SHP77 (cell line): ENCODE measurements around the gene LDLR.
A peak's percentile ranks its signal among the peaks of the same experiment; 100 is the strongest.
"Not testable (repeated sequence)": the region's sequence is repeated elsewhere in the genome, so short reads cannot be mapped to it uniquely, and the experiment has no call there.

Source experiments
- DNase-seq, 2 experiments: peaks; one replicate each; lab custom pipeline; 2025; lab: John Stamatoyannopoulos, UW

Gene LDLR

GRCh38 chr19:11070123-11070522 is 19.1 kb upstream of the LDLR start:
- no peak for DNase-seq

DNA sequence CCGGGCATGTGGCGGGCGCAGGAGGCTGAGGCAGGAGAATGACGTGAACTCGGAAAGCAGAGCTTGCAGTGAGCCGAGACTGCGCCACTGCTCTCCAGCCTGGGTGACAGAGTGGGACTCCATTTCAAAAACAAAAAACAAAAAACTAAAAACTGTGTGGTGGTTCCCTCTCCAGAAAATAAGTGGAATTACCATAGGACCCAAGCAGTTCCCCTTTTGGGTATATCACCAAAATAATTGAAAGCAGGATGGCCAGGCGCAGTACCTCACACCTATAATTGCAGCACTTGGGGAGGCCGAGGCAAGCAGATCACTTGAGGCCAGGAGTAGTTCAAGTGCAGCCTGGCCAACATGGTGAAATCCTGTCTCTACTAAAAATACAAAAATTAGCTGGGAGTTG is 15.7 kb upstream of the LDLR start:
- no peak for DNase-seq

GRCh38 chr19:11076792-11077191 is 12.5 kb upstream of the LDLR start:
- DNase-seq, result not testable (repeated sequence)

GRCh38 chr19:11078893-11079292 is 10.4 kb upstream of the LDLR start:
- no peak for DNase-seq

DNA sequence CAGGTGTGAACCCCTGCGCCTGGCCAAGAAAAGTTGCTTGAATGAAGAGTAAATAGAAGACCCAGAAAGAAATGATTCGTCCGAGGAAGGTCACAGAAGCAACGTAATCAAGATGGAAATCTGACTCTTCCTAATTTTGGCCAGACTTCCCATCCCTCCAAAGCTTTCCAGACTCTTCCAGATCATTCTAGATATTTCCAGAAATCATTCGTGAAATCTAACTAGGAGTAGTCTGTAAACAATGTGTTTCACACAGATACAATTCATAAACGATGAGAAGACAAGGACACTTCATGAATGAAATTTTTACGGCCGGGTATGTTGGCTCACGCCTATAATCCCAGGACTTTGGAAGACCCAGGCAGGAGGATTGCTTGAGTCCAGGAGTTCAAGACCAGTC is 9.3 kb upstream of the LDLR start:
- DNase-seq, result no peak

DNA sequence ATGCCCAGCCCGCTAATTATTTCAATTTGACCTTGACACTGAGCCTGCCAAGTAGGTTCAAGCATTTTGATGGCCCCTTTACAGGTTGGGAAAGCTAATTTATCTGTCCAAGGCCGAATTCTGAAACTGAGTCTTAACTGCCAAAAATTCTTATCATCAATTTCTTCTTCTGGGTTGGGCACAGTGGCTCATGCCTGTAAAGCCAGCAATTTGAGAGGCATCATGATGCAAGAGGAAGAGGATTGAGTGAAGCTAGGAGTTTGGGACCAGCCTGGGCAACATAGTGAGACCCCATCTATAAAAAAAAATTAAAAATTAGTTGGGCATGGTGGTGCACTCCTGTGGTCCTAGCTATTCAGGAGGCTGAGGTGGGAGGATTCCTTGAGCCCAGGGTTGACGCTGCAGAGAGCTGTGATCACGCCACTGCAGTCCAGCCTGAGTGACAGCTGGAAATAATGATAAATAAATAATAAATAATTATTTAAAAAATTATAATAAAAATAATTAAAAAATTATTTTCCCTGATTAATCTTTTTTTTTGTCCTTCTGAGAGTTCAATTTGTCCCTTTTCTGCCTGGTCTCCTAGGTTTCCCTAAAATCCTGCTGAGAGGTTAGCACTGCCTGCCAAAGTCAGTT is 1.3 kb upstream of the LDLR start:
- DNase-seq, result no peak

GRCh38 chr19:11088506-11089253 is 583 bp upstream of the LDLR start:
- no peak for DNase-seq

- not testable (repeated sequence) for DNase-seq
These were observed 676 bp downstream of the LDLR start for GRCh38 chr19:11090014-11090263.

- peak; percentile 92 to 97 for DNase-seq
These were observed 1.2 kb downstream of the LDLR start for GRCh38 chr19:11090264-11090996.

- no peak for DNase-seq
These were observed 1.9 kb downstream of the LDLR start for GRCh38 chr19:11090997-11091702.

GRCh38 chr19:11091703-11092153 is 2.5 kb downstream of the LDLR start:
- peak; percentile 11 to 30 for DNase-seq

DNA sequence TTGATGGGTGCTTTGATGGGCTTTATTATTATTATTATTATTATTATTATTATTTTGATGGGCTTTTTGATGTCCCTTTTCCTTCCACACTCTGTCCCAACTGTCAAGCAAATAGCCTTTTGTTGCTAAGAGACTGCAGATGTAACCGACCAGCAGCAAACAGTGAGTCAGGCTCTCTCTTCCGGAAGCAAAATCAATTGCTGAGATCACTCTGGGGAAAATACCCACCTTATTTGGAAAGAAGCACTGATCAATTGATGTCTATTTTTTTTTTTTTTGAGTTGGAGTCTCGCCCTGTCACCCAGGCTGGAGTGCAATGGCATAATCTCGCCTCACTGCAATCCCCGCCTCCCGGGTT is 2.9 kb downstream of the LDLR start:
- no peak for DNase-seq

- DNase-seq, result no peak
These were observed 4.5 kb downstream of the LDLR start for GRCh38 chr19:11093689-11094238.

GRCh38 chr19:11094520-11094894 is 5.2 kb downstream of the LDLR start:
- DNase-seq, result no peak

DNA sequence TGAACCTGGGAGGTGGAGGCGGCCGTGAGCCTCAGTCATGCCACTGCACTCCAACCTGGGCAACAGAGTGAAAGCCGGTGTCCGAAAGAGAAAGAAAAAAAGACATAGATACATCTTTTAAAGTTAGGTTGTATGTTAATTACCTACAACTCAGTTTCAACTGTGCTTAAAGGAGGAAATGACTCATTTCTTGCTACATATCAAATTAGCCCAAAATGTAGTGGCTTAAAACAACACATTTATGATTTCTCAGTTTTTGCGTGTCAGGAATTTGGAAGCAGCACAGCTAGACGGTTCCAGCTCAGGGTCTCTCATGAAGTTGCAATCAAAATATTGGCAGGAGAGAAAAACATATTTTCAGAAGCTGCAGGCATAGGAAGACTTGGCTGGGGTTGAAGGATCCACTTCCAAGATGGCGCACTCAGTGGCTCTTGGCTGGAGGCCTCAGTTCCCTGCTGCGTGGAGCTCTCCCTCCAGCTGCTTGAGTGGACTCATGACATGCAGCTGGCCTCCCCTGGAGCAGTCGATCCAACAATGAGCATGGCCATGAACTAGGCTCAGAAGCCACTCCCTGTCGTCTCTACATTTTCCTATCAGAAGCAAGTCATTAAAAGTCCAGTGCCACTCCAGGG is 7.1 kb downstream of the LDLR start:
- no peak for DNase-seq

DNA sequence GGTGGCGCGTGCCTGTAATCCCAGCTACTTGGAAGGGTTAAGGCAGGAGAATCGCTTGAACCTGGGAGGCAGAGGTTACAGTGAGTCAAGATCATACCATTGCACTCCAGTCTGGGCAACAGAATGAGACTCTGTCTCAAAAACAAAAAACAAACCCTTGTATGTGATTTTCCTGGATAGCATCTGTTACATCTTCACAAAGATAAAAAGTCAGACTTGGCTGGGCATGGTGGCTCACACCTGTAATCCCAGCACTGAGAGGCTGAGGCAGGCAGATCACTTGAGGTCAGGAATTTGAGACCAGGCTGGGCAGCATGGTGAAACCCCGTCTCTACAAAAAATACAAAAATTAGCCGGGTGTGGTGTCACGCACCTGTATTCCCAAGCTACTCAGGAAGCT is 8.1 kb downstream of the LDLR start:
- DNase-seq, result not testable (repeated sequence)

DNA sequence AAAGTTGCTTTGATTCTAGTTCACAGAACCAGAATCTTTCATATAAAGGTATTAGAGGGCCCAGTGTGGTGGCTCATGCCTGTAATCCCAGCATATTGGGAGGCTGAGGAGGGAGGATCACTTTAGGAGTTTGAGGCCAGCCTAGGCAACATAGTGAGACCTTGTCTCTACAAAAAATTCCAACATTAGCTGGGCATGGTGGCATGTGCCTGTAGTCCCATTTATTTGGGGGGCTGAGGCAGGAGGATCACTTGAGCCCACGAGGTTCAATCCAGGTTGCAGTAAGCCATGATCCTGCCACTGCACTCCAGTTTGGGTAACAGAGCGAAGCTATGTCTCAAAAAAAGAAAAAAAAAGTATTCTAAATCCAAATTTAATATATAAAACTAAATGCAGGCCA is 9.1 kb downstream of the LDLR start:
- no peak for DNase-seq

DNA sequence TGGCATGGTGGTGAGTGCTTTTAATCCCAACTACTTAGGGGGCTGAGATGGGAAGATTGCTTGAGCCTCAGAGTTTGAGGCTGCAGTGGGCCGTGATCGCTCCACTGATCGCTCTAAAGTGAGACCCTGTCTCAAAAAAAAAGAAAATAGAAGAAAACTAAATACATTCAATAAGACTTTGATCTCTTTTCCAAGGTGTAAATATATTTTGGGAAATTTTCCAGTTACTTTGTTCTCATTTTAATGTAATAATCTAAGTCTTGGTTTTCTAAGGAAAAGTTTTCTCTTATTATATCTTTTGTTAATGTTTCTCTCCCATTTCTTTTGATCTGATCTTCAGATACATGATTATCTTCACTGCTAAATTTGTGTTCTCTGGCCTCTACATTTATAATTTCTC is 9.6 kb downstream of the LDLR start:
- no peak for DNase-seq

GRCh38 chr19:11100049-11100448 is 10.8 kb downstream of the LDLR start:
- DNase-seq, result no peak

- DNase-seq, result no peak
These were observed 11.8 kb downstream of the LDLR start for GRCh38 chr19:11101057-11101456.

DNA sequence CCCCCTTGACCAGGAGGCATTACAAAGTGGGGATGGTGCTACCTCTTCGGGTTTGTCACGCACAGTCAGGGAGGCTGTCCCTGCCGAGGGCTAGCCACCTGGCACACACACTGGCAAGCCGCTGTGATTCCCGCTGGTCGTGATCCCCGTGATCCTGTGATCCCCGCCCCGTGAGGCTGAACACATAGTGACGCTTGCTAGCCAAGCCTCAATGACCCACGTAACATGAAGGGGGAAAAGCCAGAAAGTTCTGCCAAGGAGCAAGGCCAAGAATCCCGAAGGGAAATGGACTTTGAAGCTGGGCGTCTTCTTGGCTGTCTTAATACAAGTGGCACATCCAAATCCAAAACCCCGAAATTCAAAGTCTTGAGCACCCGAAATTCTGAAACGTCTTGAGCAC is 13.7 kb downstream of the LDLR start:
- no peak for DNase-seq

- DNase-seq, result not testable (repeated sequence)
These were observed 14.4 kb downstream of the LDLR start for GRCh38 chr19:11103667-11104066.
